GM18511 (cell line): ENCODE measurements around the gene RTEL1.

Experiments
- ATAC-seq: cut with Tn5 transposase; IDR thresholded peaks from one replicate; pipeline ENCODE4 v1.9.1; 2021; ENCODE audit warnings: mild to moderate bottlenecking, moderate library complexity; ENCODE audit not compliant: unreplicated experiment

RTEL1 gene

DNA sequence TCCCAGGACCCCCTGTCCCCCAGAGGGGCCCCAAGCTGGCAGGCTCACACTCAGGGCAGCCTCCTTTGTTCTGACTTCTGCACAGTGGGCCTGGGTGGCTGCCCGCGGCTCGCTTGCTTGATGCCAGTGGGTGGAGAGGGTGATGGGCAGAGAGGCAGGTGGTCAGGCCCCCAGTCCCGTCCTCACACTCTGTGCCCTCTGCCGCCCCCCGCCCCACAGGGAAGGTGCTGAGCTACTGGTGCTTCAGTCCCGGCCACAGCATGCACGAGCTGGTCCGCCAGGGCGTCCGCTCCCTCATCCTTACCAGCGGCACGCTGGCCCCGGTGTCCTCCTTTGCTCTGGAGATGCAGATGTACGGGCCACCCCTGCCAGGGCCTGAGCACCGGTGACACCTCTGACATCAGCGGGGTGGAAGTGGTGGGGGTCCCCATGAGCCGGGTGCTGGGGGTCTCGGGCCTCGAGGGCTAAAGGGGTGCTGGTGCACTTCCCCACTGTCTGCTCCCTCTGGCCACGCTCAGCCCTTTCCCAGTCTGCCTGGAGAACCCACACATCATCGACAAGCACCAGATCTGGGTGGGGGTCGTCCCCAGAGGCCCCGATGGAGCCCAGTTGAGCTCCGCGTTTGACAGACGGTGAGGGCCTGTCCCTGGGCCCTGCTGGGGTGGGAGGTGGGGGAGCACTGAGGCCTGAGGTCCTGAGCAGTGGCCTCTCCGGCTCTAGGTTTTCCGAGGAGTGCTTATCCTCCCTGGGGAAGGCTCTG lies 29.5 kb downstream of the RTEL1 start:
- ATAC-seq = no peak

DNA sequence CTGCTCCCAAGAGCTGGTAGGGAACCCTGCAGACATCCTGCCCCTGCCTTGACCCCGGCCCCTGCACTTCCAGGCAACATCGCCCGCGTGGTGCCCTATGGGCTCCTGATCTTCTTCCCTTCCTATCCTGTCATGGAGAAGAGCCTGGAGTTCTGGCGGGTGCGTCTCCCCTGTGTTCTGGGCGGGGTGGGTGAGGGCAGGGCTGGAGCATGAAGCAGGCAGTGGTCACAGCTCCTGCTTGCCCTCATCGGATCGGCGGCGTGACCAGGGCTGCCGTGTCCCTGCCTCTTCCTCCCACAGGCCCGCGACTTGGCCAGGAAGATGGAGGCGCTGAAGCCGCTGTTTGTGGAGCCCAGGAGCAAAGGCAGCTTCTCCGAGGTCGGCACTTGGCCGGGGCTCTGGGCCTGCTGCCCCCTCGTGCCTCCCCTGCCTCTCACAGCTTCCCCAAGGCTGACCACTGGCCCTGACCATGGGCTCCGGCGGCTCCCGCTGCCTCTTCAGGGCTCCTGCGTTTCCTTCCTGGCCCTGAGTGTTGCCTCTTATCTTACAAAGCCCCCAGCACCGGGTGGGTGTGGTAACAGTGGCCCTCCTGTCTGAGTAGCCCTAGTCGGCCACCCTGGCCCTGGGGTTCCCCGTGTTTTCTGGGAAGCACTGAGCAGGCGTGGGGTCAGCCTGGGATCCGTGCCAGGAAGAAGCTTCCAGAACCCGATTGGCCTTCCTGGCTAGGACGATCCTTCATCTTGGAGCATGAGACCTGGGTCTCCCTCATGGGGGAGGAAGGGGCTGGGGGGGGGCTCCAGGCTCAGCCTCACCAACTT lies 30.3 kb downstream of the RTEL1 start:
- ATAC-seq = no peak

DNA sequence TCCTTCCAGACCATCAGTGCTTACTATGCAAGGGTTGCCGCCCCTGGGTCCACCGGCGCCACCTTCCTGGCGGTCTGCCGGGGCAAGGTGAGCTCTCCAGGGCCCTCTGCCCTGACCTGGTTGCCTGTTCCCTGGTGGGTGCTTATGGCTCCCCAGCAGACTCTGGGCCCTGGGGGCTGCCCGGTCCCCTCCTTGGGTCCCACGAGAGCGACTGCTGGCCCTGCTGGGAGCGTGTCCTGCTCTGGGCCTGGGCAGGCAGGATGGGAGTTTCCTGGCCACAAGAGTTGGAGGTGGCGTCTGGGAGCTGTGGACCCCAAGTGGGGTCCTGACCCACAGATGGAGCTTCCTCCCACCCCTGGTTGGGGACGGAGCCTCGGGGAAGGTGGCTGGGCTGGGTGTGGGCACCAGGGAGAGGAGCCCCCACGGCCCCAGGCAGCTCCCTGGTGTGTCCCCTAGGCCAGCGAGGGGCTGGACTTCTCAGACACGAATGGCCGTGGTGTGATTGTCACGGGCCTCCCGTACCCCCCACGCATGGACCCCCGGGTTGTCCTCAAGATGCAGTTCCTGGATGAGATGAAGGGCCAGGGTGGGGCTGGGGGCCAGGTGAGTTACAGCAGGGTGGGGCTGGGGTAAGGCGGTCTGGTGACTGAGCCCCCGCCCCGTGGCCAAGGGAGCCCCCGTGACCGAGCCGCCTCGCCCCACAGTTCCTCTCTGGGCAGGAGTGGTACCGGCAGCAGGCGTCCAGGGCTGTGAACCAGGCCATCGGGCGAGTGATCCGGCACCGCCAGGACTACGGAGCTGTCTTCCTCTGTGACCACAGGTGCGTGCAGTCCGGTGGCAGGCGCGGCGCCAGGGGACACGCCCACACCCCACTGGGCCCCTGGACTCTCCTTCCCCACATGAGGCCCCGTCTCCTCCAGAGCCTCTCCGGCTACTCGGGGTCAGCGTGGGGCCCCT lies 31.2 kb downstream of the RTEL1 start:
- ATAC-seq = no peak

DNA sequence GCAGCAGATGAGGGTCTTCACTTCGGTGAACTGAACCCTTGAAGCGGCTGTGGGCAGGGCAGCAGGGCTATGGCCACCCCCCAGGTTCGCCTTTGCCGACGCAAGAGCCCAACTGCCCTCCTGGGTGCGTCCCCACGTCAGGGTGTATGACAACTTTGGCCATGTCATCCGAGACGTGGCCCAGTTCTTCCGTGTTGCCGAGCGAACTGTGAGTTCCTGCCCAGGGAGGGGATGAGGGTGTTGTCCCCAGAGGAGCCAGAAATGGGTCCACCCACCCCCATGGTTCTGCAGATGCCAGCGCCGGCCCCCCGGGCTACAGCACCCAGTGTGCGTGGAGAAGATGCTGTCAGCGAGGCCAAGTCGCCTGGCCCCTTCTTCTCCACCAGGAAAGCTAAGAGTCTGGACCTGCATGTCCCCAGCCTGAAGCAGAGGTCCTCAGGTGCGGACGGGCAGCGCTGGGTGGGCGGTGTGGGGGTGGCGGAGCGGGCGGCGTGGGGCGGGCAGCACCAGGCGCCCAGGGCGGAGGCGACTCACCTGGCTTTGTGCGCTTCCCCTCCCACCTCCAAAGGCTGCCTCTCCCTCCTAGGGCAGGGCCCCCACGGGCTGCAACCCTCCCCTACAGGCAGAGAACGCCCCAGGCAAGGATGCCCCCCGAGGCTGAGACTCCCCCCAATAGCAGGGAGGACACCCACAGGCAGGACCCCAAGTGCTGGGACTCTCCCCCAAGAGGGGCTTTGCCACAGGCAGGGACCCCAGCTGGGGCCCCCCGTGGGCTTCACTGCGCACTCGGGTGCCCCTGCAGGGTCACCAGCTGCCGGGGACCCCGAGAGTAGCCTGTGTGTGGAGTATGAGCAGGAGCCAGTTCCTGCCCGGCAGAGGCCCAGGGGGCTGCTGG lies 32.1 kb downstream of the RTEL1 start:
- ATAC-seq = no peak

DNA sequence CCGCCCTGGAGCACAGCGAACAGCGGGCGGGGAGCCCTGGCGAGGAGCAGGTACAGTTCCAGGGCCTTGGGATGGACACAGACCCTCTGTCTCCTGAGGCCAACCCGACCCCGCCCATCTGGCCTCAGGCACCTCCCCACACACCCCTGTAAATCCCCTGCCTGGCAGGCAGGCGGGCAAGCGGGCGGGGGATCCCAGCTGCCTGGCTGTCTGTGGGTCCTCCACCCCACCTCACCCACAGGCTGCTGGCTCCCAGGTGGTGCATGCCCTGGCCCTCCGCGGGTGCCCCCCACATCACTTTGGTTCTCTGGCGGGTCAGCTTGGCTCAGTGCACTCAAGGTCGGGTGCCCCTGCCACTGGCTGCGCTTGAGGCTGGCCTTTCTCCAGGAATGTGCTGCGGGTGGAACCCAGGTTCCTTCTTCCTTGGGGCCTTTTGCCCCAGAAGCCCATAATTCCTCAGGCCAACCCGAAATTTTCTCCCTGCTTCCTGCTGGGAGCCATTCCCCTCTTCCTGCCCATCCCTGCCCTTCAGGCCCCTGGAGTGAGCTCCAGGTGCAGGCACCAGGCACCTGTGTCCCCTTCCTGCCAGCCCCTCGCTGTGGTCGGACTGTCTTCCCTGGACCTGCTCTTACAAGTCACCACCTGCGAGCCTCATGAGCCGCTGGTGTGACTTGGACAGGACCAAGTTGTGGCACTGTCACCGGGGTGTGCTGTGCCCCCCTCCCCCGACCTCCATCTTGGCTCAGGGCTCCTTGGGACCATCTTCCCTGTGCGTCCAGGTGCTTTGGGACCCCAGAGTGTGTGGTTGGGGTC lies 33.0 kb downstream of the RTEL1 start:
- no peak for ATAC-seq

DNA sequence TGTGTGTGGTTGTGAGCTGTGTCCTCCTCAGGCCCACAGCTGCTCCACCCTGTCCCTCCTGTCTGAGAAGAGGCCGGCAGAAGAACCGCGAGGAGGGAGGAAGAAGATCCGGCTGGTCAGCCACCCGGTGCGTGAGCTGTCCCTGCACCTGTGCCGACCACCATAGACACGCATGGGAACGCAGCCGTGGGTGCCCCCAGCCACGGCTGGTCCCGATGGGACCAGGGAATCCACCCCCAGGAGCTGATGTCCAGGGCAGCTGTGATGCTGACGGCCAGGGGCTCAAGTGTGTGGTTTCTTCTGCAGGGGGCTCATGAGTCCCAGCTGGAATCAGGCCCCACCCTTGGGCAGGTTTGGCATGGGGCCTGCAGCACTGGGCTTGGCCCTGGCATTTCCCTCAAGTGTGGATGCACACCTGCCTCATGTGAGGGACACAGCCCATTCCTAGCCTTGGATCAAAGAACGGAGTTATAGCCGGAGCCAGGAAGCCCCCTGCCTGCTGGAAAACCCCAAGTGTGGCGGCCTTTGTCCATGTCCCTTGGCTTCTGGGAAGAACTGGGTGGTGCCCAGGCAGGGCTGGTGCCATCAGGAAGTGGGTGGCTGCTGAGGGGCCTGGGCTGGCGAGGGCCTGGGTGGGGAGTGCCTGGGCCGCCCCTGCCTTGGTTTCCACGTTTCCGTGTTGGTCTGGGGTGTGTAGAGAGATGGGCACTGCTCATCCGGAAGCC lies 33.8 kb downstream of the RTEL1 start:
- ATAC-seq = no peak

DNA sequence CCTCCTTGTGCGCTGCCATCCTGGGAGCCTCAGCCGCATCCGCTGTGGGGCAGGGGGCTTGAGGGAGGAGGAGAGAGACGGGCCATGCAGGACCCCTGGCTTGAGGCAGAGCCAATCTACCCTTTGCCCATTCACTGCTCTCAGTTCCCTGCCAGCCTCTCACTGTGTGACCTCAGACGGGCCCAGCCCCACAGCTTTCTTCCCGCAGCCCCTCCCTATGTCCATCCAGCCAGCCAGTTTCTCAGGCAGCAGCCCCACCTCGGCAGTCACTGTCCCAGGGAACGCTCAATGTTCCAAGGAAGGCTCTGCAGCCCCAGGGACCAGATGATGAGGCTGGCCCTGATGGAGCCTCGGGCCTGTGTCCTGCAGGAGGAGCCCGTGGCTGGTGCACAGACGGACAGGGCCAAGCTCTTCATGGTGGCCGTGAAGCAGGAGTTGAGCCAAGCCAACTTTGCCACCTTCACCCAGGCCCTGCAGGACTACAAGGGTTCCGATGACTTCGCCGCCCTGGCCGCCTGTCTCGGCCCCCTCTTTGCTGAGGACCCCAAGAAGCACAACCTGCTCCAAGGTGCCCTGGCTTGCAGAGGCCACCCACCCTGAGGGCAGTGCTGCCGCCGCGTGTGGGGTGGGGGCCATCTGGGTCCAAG lies 34.4 kb downstream of the RTEL1 start:
- ATAC-seq = no peak

DNA sequence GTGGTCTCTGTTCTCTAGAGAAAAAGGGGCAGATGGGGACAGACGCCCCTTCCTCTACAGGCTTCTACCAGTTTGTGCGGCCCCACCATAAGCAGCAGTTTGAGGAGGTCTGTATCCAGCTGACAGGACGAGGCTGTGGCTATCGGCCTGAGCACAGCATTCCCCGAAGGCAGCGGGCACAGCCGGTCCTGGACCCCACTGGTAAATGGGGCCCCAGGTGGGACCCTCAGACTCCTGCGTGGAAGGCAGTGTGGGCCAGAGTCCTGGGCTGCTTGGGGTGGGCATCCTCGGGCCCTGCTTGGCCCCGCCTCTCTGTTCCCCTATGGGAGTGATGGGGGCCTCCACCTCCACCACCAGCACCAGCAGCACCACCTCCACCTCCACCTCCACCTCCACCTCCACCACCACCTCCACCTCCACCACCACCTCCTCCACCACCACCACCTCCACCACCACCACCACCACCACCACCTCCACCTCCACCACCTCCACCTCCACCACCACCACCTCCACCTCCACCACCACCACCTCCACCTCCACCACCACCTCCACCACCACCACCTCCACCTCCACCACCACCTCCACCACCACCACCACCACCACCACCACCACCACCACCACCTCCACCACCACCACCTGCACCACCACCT lies 35.1 kb downstream of the RTEL1 start:
- ATAC-seq = no peak

DNA sequence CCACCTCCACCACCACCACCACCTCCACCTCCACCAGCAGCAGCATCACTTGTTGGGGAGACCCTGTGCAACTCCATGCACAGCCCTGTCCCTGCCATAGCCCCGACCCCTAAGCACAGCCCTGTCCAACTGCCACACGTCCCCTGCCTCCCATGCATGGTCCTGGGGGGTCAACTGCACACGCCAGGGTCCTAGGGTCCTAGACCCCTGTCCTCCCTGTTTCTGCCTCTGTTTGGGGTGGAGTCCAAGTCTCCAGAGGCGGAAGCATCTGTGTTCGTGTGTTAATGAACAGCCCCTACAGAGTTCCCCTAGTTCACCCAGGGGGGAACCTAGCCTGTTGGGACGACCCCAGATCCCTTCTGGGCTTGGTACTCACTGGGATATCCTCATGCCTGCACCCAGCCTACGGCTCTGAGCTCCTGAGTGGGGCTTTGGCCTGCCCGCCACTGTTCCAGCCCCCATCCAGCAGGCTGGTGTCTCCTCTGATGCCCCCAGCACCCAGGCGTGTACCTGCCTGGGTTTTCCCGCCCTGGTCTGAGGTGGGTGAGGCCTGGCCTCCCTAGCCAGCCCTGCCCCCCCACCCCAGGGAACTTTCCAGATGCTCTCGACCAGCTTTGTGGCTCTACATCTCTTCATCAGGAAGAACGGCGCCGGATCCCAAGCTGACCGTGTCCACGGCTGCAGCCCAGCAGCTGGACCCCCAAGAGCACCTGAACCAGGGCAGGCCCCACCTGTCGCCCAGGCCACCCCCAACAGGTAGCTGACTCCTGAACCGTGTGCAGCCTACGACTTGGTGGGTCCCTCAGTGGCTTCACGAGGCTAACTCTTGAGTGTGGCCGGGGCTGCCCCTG lies 35.8 kb downstream of the RTEL1 start:
- ATAC-seq = no peak

DNA sequence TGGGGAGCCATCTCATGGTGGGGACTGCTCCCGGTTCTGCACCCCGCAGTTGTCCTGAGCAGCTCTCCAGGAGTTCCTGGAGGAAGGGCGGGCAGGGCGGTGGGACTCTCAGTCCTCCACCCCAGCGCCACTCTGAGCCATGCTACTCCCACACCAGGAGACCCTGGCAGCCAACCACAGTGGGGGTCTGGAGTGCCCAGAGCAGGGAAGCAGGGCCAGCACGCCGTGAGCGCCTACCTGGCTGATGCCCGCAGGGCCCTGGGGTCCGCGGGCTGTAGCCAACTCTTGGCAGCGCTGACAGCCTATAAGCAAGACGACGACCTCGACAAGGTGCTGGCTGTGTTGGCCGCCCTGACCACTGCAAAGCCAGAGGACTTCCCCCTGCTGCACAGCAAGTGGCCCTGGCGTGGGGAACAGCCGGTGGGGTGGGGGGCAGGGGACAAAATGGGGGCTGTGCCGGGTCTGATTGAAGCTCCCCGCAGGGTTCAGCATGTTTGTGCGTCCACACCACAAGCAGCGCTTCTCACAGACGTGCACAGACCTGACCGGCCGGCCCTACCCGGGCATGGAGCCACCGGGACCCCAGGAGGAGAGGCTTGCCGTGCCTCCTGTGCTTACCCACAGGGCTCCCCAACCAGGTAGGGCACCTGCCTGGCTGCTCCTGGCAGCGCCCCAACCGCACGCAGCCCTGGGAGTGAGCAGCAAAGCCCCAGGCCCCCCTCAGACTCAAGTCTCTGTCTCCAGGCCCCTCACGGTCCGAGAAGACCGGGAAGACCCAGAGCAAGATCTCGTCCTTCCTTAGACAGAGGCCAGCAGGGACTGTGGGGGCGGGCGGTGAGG lies 36.7 kb downstream of the RTEL1 start:
- no peak for ATAC-seq

DNA sequence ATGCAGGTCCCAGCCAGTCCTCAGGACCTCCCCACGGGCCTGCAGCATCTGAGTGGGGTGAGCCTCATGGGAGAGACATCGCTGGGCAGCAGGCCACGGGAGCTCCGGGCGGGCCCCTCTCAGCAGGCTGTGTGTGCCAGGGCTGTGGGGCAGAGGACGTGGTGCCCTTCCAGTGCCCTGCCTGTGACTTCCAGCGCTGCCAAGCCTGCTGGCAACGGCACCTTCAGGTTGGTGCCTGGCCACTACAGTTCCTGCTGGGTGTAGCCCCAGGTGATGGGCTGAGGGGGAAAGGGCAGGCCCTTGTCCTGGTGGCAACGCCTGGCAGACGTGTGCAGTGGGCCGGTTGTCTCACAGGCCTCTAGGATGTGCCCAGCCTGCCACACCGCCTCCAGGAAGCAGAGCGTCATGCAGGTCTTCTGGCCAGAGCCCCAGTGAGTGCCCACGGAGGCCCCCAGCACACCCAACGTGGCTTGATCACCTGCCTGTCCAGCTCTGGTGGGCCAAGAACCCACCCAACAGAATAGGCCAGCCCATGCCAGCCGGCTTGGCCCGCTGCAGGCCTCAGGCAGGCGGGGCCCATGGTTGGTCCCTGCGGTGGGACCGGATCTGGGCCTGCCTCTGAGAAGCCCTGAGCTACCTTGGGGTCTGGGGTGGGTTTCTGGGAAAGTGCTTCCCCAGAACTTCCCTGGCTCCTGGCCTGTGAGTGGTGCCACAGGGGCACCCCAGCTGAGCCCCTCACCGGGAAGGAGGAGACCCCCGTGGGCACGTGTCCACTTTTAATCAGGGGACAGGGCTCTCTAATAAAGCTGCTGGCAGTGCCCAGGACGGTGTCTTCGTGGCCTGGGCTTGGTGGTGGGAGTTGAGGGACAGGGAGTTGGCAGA lies 37.6 kb downstream of the RTEL1 start:
- ATAC-seq = no peak

DNA sequence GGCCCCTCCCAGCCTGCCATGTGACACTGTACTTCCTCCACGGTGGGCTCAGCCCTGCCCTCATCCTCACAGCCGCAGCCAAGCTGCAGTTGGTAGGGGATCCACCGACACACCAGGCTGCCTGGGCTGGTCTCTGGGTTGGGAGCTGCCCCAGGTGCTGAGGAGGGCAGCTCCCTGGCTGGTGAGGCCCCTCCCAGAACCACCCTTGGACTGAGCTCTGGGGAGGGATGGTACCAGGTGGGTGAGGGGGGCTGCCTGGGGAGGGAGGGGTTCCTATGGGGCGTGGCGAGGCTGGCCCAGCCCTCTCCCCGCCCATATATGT lies 38.2 kb downstream of the RTEL1 start:
- ATAC-seq = no peak

DNA sequence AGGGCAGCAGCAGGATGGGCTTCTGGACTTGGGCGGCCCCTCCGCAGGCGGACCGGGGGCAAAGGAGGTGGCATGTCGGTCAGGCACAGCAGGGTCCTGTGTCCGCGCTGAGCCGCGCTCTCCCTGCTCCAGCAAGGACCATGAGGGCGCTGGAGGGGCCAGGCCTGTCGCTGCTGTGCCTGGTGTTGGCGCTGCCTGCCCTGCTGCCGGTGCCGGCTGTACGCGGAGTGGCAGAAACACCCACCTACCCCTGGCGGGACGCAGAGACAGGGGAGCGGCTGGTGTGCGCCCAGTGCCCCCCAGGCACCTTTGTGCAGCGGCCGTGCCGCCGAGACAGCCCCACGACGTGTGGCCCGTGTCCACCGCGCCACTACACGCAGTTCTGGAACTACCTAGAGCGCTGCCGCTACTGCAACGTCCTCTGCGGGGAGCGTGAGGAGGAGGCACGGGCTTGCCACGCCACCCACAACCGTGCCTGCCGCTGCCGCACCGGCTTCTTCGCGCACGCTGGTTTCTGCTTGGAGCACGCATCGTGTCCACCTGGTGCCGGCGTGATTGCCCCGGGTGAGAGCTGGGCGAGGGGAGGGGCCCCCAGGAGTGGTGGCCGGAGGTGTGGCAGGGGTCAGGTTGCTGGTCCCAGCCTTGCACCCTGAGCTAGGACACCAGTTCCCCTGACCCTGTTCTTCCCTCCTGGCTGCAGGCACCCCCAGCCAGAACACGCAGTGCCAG lies 38.7 kb downstream of the RTEL1 start, which contains the start of gene TNFRSF6B:
TNFRSF6B (plus strand) TSS at position 25 of the 729 bp plus-strand sequence; CDS start at position 141, 116 bp downstream.
- no peak for ATAC-seq

DNA sequence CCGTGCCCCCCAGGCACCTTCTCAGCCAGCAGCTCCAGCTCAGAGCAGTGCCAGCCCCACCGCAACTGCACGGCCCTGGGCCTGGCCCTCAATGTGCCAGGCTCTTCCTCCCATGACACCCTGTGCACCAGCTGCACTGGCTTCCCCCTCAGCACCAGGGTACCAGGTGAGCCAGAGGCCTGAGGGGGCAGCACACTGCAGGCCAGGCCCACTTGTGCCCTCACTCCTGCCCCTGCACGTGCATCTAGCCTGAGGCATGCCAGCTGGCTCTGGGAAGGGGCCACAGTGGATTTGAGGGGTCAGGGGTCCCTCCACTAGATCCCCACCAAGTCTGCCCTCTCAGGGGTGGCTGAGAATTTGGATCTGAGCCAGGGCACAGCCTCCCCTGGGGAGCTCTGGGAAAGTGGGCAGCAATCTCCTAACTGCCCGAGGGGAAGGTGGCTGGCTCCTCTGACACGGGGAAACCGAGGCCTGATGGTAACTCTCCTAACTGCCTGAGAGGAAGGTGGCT lies 39.3 kb downstream of the RTEL1 start:
- no peak for ATAC-seq
